OCI-LY7 (cell line): ENCODE data around the gene CAB39. TPM values are rescaled to one million over a fixed set of nuclear protein-coding genes. Genes with fewer than 3 reads are reported as not detected.

Source experiments
- BruUV-seq: library from RNA; stranded (reverse); fragments of 400-500 nt; replicated peaks from 2 replicates; lab custom pipeline; 2021; lab: Mats Ljungman, UMichigan
- CTCF ChIA-PET: fragments of 300-600 bp; sonication (Branson Sonifier 250); formaldehyde crosslinking; loops from one replicate; lab custom pipeline; 2022; ENCODE audit warnings: antibody characterized with exemption; ENCODE audit not compliant: unreplicated experiment; lab: Charles Lee
- POLR2A ChIA-PET: fragments of 300-600 bp; sonication (Branson Sonifier 250); formaldehyde crosslinking; loops from one replicate; lab custom pipeline; 2022; ENCODE audit warnings: antibody characterized with exemption; lab: Charles Lee
- DNase-seq: peaks from one replicate; pipeline ENCODE4 v3.0.0-alpha.2; 2015; ENCODE audit warnings: low spot score
- H2AFZ ChIP-seq: fragments of 200-600 bp; sonication (generic), shearing (Covaris generic); 2 replicates; pipeline ENCODE4 v1.6.1; 2014; ENCODE audit warnings: mild to moderate bottlenecking, antibody characterized with exemption, low read length, moderate library complexity
- H3K27ac ChIP-seq: fragments of 200-600 bp; sonication (generic); 2 replicates; pipeline ENCODE4 v1.5.1; 2014; ENCODE audit warnings: mixed run types, low read depth, mild to moderate bottlenecking, moderate library complexity, low read length, inconsistent platforms; ENCODE audit not compliant: poor library complexity, severe bottlenecking
- H3K36me3 ChIP-seq: fragments of 200-600 bp; sonication (generic); 2 replicates; pipeline ENCODE4 v1.6.1; 2014; ENCODE audit warnings: mild to moderate bottlenecking, antibody characterized with exemption, low read length, moderate library complexity, mixed read lengths; ENCODE audit not compliant: insufficient read depth
- H3K4me1 ChIP-seq: fragments of 200-600 bp; sonication (generic); 2 replicates; pipeline ENCODE4 v1.5.1; 2014; ENCODE audit warnings: mild to moderate bottlenecking, low read length; ENCODE audit not compliant: insufficient read depth, poor library complexity, severe bottlenecking
- H3K4me2 ChIP-seq: fragments of 200-600 bp; sonication (generic); 2 replicates; pipeline ENCODE4 v1.6.1; 2014; ENCODE audit warnings: mild to moderate bottlenecking, low read length
- H3K4me3 ChIP-seq: fragments of 200-600 bp; sonication (generic); 2 replicates; pipeline ENCODE4 v1.5.1; 2014; ENCODE audit warnings: mild to moderate bottlenecking, low read depth, low read length; ENCODE audit not compliant: poor library complexity, severe bottlenecking
- H3K79me2 ChIP-seq: fragments of 200-600 bp; sonication (generic); 2 replicates; pipeline ENCODE4 v1.6.1; 2016; ENCODE audit warnings: low read depth, mild to moderate bottlenecking, low read length, moderate library complexity, mixed read lengths; ENCODE audit not compliant: insufficient read depth
- H3K9me2 ChIP-seq: fragments of 200-600 bp; sonication (generic); 2 replicates; pipeline ENCODE4 v1.6.1; 2016; ENCODE audit warnings: mild to moderate bottlenecking, low read length, mixed read lengths; ENCODE audit not compliant: insufficient read depth
- H3K9me3 ChIP-seq: fragments of 200-600 bp; sonication (generic); 2 replicates; pipeline ENCODE4 v1.6.1; 2014; ENCODE audit warnings: mild to moderate bottlenecking, mixed run types, low read length, mixed read lengths
- H4K20me1 ChIP-seq: fragments of 200-600 bp; sonication (generic); 2 replicates; pipeline ENCODE4 v1.6.1; 2014; ENCODE audit warnings: mild to moderate bottlenecking, antibody characterized with exemption, low read length, moderate library complexity, mixed read lengths; ENCODE audit not compliant: insufficient read depth
- CTCF ChIP-seq: fragments of 200-600 bp; sonication (generic); conservative IDR thresholded peaks from 2 replicates; pipeline ENCODE4 v1.5.1; 2014; ENCODE audit warnings: mild to moderate bottlenecking, antibody characterized with exemption, low read length, moderate library complexity, mixed read lengths
- EZH2phosphoT487 ChIP-seq: fragments of 200-600 bp; sonication (generic); IDR thresholded peaks from 2 replicates; pipeline ENCODE4 v1.6.1; 2018; ENCODE audit warnings: low read depth, borderline replicate concordance, mild to moderate bottlenecking, mixed run types, antibody characterized with exemption, low read length, moderate library complexity, mixed read lengths
- intact Hi-C: fragments of 100-400 bp; cut with micrococcal nuclease; formaldehyde crosslinking; loops from one replicate; pipeline ENCODE4 v1.10.0; 2022; ENCODE audit not compliant: unreplicated experiment
- total RNA-seq, 2 experiments: library from RNA; depleted of rRNA in 1 of 2; stranded (reverse); fragments of >200 nt in 1 of 2; shearing (Covaris generic) in 1 of 2; gene quantifications; 2 replicates each; pipeline ENCODE4 v1.2.3, GENCODE V29; 2014 to 2022

The CAB39 gene
- total RNA-seq, 2 experiments from 2014 or later = 39.3 to 53.4 TPM

GRCh38 chr2:230668939-230669303 is 43.7 kb upstream of the CAB39 start:
- Histone ChIP-seq H3K36me3 (no peaks in the 10 kb centered on the region), H2AFZ (peak overlapping the region; percentile 77), H3K9me3 (no peaks in the 10 kb centered on the region), H3K79me2 (no peaks in the 10 kb centered on the region), H3K4me3 (no peak overlapping the region), H3K27ac (no peak overlapping the region), H3K4me2 (peak overlapping the region; percentile 38), H4K20me1 (no peaks in the 10 kb centered on the region), H3K4me1 (peaks cover 25% of the 10 kb centered on the region), H3K9me2 (no peaks in the 10 kb centered on the region)
- DNase-seq = no peak
- no TSS peak for BruUV-seq
- intact Hi-C loops = loop anchor here (2.0 kb wide), 1 partner anchor 44 kb away; the partner anchor contains the start of gene CAB39
- TF ChIP-seq EZH2phosphoT487 (no peak), CTCF (no peak)
- CTCF ChIA-PET = no interaction called here
- POLR2A ChIA-PET = interaction anchor here (0.6 to 1.7 kb wide), 6 partner anchors 9 to 55 kb away, joined by 3 to 10 read pairs (median 4); no protein-coding TSS in a partner anchor

- ChIA-PET CTCF (no interaction called here), POLR2A (interaction anchor here (0.6 to 1.7 kb wide), 8 partner anchors 9 to 80 kb away, joined by 3 to 10 read pairs (median 4); no protein-coding TSS in a partner anchor)
- Histone ChIP-seq H3K36me3 (no peaks in the 10 kb centered on the region), H4K20me1 (no peaks in the 10 kb centered on the region), H3K4me3 (no peak overlapping the region), H3K9me3 (no peaks in the 10 kb centered on the region), H3K4me1 (peaks cover 25% of the 10 kb centered on the region), H3K79me2 (no peaks in the 10 kb centered on the region), H3K27ac (no peak overlapping the region), H3K9me2 (no peaks in the 10 kb centered on the region), H2AFZ (peak overlapping the region; percentile 43; the same call in 1 of the 2 replicates), H3K4me2 (no peak overlapping the region)
- BruUV-seq = no TSS peak
- DNase-seq = no peak
- intact Hi-C loops = loop anchor here (2.0 kb wide), 1 partner anchor 43 kb away; the partner anchor contains the start of gene CAB39
- no peak for TF ChIP-seq EZH2phosphoT487
- no peak for TF ChIP-seq CTCF
These were observed 43.2 kb upstream of the CAB39 start for GRCh38 chr2:230669386-230669950.

- intact Hi-C loops = no loop called here
- no peaks in the 10 kb centered on the region for H3K9me3 ChIP-seq
- no peaks in the 10 kb centered on the region for H3K36me3 ChIP-seq
- no peak overlapping the region for H3K27ac ChIP-seq
- no peaks in the 10 kb centered on the region for H4K20me1 ChIP-seq
- no peak for DNase-seq
- H3K79me2 ChIP-seq = no peaks in the 10 kb centered on the region
- CTCF ChIA-PET = no interaction called here
- TF ChIP-seq CTCF (no peak), EZH2phosphoT487 (no peak)
- no peaks in the 10 kb centered on the region for H3K9me2 ChIP-seq
- H3K4me3 ChIP-seq = no peak overlapping the region
- no TSS peak for BruUV-seq
- POLR2A ChIA-PET = interaction anchor here (1.0 to 1.1 kb wide), 2 partner anchors 10 to 29 kb away, joined by 4 to 5 read pairs; no protein-coding TSS in a partner anchor
- H3K4me1 ChIP-seq = peaks cover 25% of the 10 kb centered on the region
- H2AFZ ChIP-seq = no peak overlapping the region
- no peak overlapping the region for H3K4me2 ChIP-seq
These were observed 41.5 kb upstream of the CAB39 start for GRCh38 chr2:230671117-230671516.
